ENCODE data around the gene GALNT11.
"Not testable (repeated sequence)": the region's sequence is repeated elsewhere in the genome, so short reads cannot be mapped to it uniquely, and the experiment has no call there.

GALNT11 gene

GRCh38 chr7:152025077-152025936 is at the start of gene GALNT11:
Gene GALNT11 (plus strand): TSS chr7:152025674. CDS start chr7:152094228, 68,554 bp downstream.
- in situ Hi-C loops (cut with HindIII; ENCODE audit: low sequenced_read_pairs), result no loop called here

GRCh38 chr7:151978616-151979015 is 46.9 kb upstream of the GALNT11 start:
- in situ Hi-C loops (cut with HindIII; ENCODE audit: low sequenced_read_pairs), result no loop called here

GRCh38 chr7:151981223-151981622 is 44.3 kb upstream of the GALNT11 start:
- in situ Hi-C loops (cut with HindIII; ENCODE audit: low sequenced_read_pairs), result no loop called here

- in situ Hi-C loops (cut with HindIII; ENCODE audit: low sequenced_read_pairs), result no loop called here
Measured at GRCh38 chr7:151982806-151983205, 42.7 kb upstream of the GALNT11 start.

GRCh38 chr7:151984612-151985011 is 40.9 kb upstream of the GALNT11 start:
- in situ Hi-C loops (cut with HindIII; ENCODE audit: low sequenced_read_pairs), result no loop called here

- in situ Hi-C loops (cut with HindIII; ENCODE audit: low sequenced_read_pairs), result no loop called here
Measured at GRCh38 chr7:151987748-151988529, 37.5 kb upstream of the GALNT11 start.

- in situ Hi-C loops (cut with HindIII; ENCODE audit: low sequenced_read_pairs), result no loop called here
Measured at GRCh38 chr7:151992375-151992774, 33.1 kb upstream of the GALNT11 start.

- in situ Hi-C loops (cut with HindIII; ENCODE audit: low sequenced_read_pairs), result no loop called here
Measured at GRCh38 chr7:151993977-151994676, 31.3 kb upstream of the GALNT11 start.

GRCh38 chr7:151999424-152000090 is 25.9 kb upstream of the GALNT11 start:
- in situ Hi-C loops (cut with HindIII; ENCODE audit: low sequenced_read_pairs), result no loop called here

- in situ Hi-C loops (cut with HindIII; ENCODE audit: low sequenced_read_pairs), result no loop called here
Measured at GRCh38 chr7:152000191-152000590, 25.3 kb upstream of the GALNT11 start.

GRCh38 chr7:152006336-152006735 is 19.1 kb upstream of the GALNT11 start:
- in situ Hi-C loops (cut with HindIII; ENCODE audit: low sequenced_read_pairs), result no loop called here

GRCh38 chr7:152011860-152012259 is 13.6 kb upstream of the GALNT11 start:
- in situ Hi-C loops (cut with HindIII; ENCODE audit: low sequenced_read_pairs), result no loop called here

- in situ Hi-C loops (cut with HindIII; ENCODE audit: low sequenced_read_pairs), result no loop called here
Measured at GRCh38 chr7:152013230-152013629, 12.2 kb upstream of the GALNT11 start.

- in situ Hi-C loops (cut with HindIII; ENCODE audit: low sequenced_read_pairs), result no loop called here
Measured at GRCh38 chr7:152013974-152014373, 11.5 kb upstream of the GALNT11 start.

- in situ Hi-C loops (cut with HindIII; ENCODE audit: low sequenced_read_pairs), result no loop called here
Measured at GRCh38 chr7:152014722-152015121, 10.8 kb upstream of the GALNT11 start.

- in situ Hi-C loops (cut with HindIII; ENCODE audit: low sequenced_read_pairs), result no loop called here
Measured at GRCh38 chr7:152015600-152015999, 9.9 kb upstream of the GALNT11 start.

- in situ Hi-C loops (cut with HindIII; ENCODE audit: low sequenced_read_pairs), result no loop called here
Measured at GRCh38 chr7:152016947-152017346, 8.5 kb upstream of the GALNT11 start.

GRCh38 chr7:152017683-152018082 is 7.8 kb upstream of the GALNT11 start:
- in situ Hi-C loops (cut with HindIII; ENCODE audit: low sequenced_read_pairs), result not testable (repeated sequence)

GRCh38 chr7:152021740-152022139 is 3.7 kb upstream of the GALNT11 start:
- in situ Hi-C loops (cut with HindIII; ENCODE audit: low sequenced_read_pairs), result not testable (repeated sequence)

- in situ Hi-C loops (cut with HindIII; ENCODE audit: low sequenced_read_pairs), result no loop called here
Measured at GRCh38 chr7:152025937-152026890, 740 bp downstream of the GALNT11 start.

Measured in DLD1 (cell line).